Measurements from ENCODE around the gene SPNS2.

GRCh38 chr17:4536742-4537411 is 38.2 kb downstream of the SPNS2 start:
- no peak for TF ChIP-seq CTCF (IDR thresholded peaks at IDR 0.05)
- TF ChIP-seq POLR2AphosphoS5 (IDR thresholded peaks at IDR 0.05; ENCODE audit: low read depth, low read length), result no peak; the same call in 1 of the 2 replicates
- no peak for TF ChIP-seq SIN3A (IDR thresholded peaks at IDR 0.05; ENCODE audit: borderline replicate concordance, insufficient read depth, low read depth, low read length)
- no peak for TF ChIP-seq REST (IDR thresholded peaks at IDR 0.05; ENCODE audit: insufficient read depth in 1 of 2, low read depth in 2 of 2, low read length in 1 of 2)

Measured in Panc1 (cell line).